Measurements from ENCODE around the gene SERINC2.

DNA sequence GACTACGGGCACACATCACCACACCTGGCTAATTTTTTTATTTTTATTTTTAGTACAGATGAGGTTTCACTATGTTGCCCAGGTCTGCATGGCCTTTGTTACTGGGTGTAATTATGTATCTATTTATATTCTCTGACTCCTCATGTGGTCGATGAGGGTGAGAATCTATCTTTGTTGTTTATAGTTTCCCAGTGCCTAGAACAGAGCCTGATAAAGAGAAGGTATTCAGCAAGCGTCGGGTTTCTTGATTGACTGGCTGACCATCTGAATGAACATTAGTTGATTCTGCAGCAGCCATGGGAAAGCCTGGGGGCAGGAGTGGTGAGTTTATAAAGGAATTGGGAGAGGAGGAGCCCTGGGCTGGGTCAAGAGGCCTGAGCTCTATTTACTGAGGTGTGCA is 28.5 kb downstream of the SERINC2 start:
- TF ChIP-seq, protein P1, sequence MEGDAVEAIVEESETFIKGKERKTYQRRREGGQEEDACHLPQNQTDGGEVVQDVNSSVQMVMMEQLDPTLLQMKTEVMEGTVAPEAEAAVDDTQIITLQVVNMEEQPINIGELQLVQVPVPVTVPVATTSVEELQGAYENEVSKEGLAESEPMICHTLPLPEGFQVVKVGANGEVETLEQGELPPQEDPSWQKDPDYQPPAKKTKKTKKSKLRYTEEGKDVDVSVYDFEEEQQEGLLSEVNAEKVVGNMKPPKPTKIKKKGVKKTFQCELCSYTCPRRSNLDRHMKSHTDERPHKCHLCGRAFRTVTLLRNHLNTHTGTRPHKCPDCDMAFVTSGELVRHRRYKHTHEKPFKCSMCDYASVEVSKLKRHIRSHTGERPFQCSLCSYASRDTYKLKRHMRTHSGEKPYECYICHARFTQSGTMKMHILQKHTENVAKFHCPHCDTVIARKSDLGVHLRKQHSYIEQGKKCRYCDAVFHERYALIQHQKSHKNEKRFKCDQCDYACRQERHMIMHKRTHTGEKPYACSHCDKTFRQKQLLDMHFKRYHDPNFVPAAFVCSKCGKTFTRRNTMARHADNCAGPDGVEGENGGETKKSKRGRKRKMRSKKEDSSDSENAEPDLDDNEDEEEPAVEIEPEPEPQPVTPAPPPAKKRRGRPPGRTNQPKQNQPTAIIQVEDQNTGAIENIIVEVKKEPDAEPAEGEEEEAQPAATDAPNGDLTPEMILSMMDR (IDR thresholded peaks at IDR 0.05) = no peak
- TF ChIP-seq POLR2AphosphoS5 (IDR thresholded peaks at IDR 0.05) (no peak), POLR2A (IDR thresholded peaks at IDR 0.05) (no peak)
